ENCODE data around the gene SMAD4.

The SMAD4 gene

GRCh38 chr18:51032193-51032592 lies 2.2 kb downstream of the SMAD4 start:
- no peak for TF ChIP-seq CTCF (IDR thresholded peaks at IDR 0.05; ENCODE audit: borderline replicate concordance, control extremely low read depth, extremely low read depth, insufficient read depth, missing control alignments)
- in situ Hi-C loops (cut with MboI; ENCODE audit: low sequenced_read_pairs, unreplicated experiment) = no loop called here
- no peak for DNase-seq (ENCODE audit: low spot score)

- in situ Hi-C loops (cut with MboI; ENCODE audit: low sequenced_read_pairs, unreplicated experiment) = no loop called here
- TF ChIP-seq CTCF (IDR thresholded peaks at IDR 0.05; ENCODE audit: borderline replicate concordance, control extremely low read depth, extremely low read depth, insufficient read depth, missing control alignments) = no peak
- DNase-seq (ENCODE audit: low spot score) = no peak
Measured at GRCh38 chr18:51037230-51037629, 7.2 kb downstream of the SMAD4 start.

GRCh38 chr18:51038110-51038509 lies 8.1 kb downstream of the SMAD4 start:
- no peak for DNase-seq (ENCODE audit: low spot score)
- no peak for TF ChIP-seq CTCF (IDR thresholded peaks at IDR 0.05; ENCODE audit: borderline replicate concordance, control extremely low read depth, extremely low read depth, insufficient read depth, missing control alignments)
- in situ Hi-C loops (cut with MboI; ENCODE audit: low sequenced_read_pairs, unreplicated experiment) = no loop called here

GRCh38 chr18:51039138-51040112 lies 9.4 kb downstream of the SMAD4 start:
- peak; percentile 29 for DNase-seq (ENCODE audit: low spot score)
- no peak for TF ChIP-seq CTCF (IDR thresholded peaks at IDR 0.05; ENCODE audit: borderline replicate concordance, control extremely low read depth, extremely low read depth, insufficient read depth, missing control alignments)
- in situ Hi-C loops (cut with MboI; ENCODE audit: low sequenced_read_pairs, unreplicated experiment) = loop anchor here (10.0 kb wide), 1 partner anchor 225 kb away; no protein-coding TSS in a partner anchor

GRCh38 chr18:51041677-51042352 lies 11.8 kb downstream of the SMAD4 start:
- in situ Hi-C loops (cut with MboI; ENCODE audit: low sequenced_read_pairs, unreplicated experiment) = loop anchor here (10.0 kb wide), 1 partner anchor 227 kb away; no protein-coding TSS in a partner anchor
- TF ChIP-seq CTCF (IDR thresholded peaks at IDR 0.05; ENCODE audit: borderline replicate concordance, control extremely low read depth, extremely low read depth, insufficient read depth, missing control alignments) = no peak
- no peak for DNase-seq (ENCODE audit: low spot score)

GRCh38 chr18:51044928-51045585 lies 15.0 kb downstream of the SMAD4 start:
- in situ Hi-C loops (cut with MboI; ENCODE audit: low sequenced_read_pairs, unreplicated experiment) = loop anchor here (10.0 kb wide), 1 partner anchor 230 kb away; no protein-coding TSS in a partner anchor
- DNase-seq (ENCODE audit: low spot score) = no peak
- TF ChIP-seq CTCF (IDR thresholded peaks at IDR 0.05; ENCODE audit: borderline replicate concordance, control extremely low read depth, extremely low read depth, insufficient read depth, missing control alignments) = no peak
